CD14-positive monocyte (primary cell): Measurements from ENCODE around the gene LARP4B. TPM values are rescaled to one million over a fixed set of nuclear protein-coding genes. Genes with fewer than 3 reads are reported as not detected.

Source experiments
- DNase-seq, 3 donors: peaks; one replicate each; pipeline ENCODE4 v3.0.0-alpha.2; 2011 to 2022
- H2AFZ ChIP-seq: 2 replicates; pipeline ENCODE4 v1.6.0; 2012; ENCODE audit warnings: mild to moderate bottlenecking, low read depth, low read length, inconsistent platforms; ENCODE audit not compliant: insufficient read depth, poor library complexity, severe bottlenecking
- H3K27ac ChIP-seq, 2 donors: 1 replicate in 1 of 2; 2 replicates in 1 of 2; pipeline ENCODE4 v1.5.1; 2012 to 2013; ENCODE audit warnings: low read length in 2 of 2, control low read depth in 1 of 2, inconsistent platforms in 1 of 2, low read depth in 1 of 2, mild to moderate bottlenecking in 1 of 2
- H3K27me3 ChIP-seq, 2 donors: one replicate each; pipeline versions ENCODE4 v1.6.0 to v1.6.1; 2011 to 2013; ENCODE audit warnings: low read length in 2 of 2; ENCODE audit not compliant: control insufficient read depth in 2 of 2, insufficient read depth in 2 of 2
- H3K36me3 ChIP-seq, 2 donors: replicated peaks in 1 of 2; 1 replicate in 1 of 2; 2 replicates in 1 of 2; pipeline versions ENCODE4 v1.5.1 to v1.6.1; 2012 to 2013; ENCODE audit warnings: low read length in 2 of 2, control low read depth in 1 of 2, inconsistent platforms in 1 of 2, mild to moderate bottlenecking in 1 of 2; ENCODE audit not compliant: insufficient read depth in 2 of 2, control insufficient read depth in 1 of 2
- H3K4me1 ChIP-seq, 2 donors: 1 replicate in 1 of 2; 2 replicates in 1 of 2; pipeline versions ENCODE4 v1.5.1 to v1.6.1; 2012 to 2013; ENCODE audit warnings: low read length in 2 of 2, control low read depth in 1 of 2, inconsistent platforms in 1 of 2, mild to moderate bottlenecking in 1 of 2, moderate library complexity in 1 of 2; ENCODE audit not compliant: insufficient read depth in 2 of 2, control insufficient read depth in 1 of 2
- H3K4me2 ChIP-seq: replicated peaks from 2 replicates; pipeline ENCODE3; 2012; ENCODE audit warnings: low read length, moderate library complexity, mild to moderate bottlenecking; ENCODE audit not compliant: poor library complexity, severe bottlenecking; ENCODE audit errors: extremely low read depth
- H3K4me3 ChIP-seq, 3 experiments: fragments of 200-600 bp in 1 of 3; sonication (generic) in 1 of 3; replicated peaks in 1 of 3; 1 replicate in 2 of 3; 2 replicates in 1 of 3; pipeline ENCODE4 v1.5.1; 2011 to 2013; ENCODE audit warnings: low read length in 3 of 3, mild to moderate bottlenecking in 3 of 3, control low read depth in 2 of 3, low read depth in 2 of 3, inconsistent platforms in 1 of 3, moderate library complexity in 1 of 3
- H3K79me2 ChIP-seq: 2 replicates; pipeline ENCODE4 v1.6.0; 2012; ENCODE audit warnings: mild to moderate bottlenecking, control low read depth, inconsistent platforms, low read length, moderate library complexity; ENCODE audit not compliant: insufficient read depth
- H3K9ac ChIP-seq: 2 replicates; pipeline ENCODE4 v1.6.0; 2017; ENCODE audit warnings: low read length, mild to moderate bottlenecking; ENCODE audit not compliant: insufficient read depth, poor library complexity, severe bottlenecking
- H3K9me3 ChIP-seq, 2 donors: replicated peaks in 1 of 2; 1 replicate in 1 of 2; 2 replicates in 1 of 2; pipeline versions ENCODE4 v1.5.1 to v1.6.1; 2012 to 2013; ENCODE audit warnings: low read length in 2 of 2, control low read depth in 1 of 2; ENCODE audit not compliant: control insufficient read depth in 1 of 2, insufficient read depth in 1 of 2
- H4K20me1 ChIP-seq: 2 replicates; pipeline ENCODE4 v1.6.0; 2012; ENCODE audit warnings: mild to moderate bottlenecking, low read length, control low read depth, moderate library complexity; ENCODE audit not compliant: insufficient read depth
- H3K27ac Mint-ChIP-seq, 7 donors: one replicate each; pipeline ENCODE4 v1.8.0; 2020; ENCODE audit warnings: mild to moderate bottlenecking in 7 of 7, mixed read lengths in 7 of 7, moderate library complexity in 6 of 7, inconsistent platforms in 2 of 7
- H3K27me3 Mint-ChIP-seq, 3 donors: one replicate each; pipeline ENCODE4 v1.8.0; 2021 to 2022; ENCODE audit warnings: low read depth in 3 of 3, mild to moderate bottlenecking in 3 of 3, mixed read lengths in 3 of 3, moderate library complexity in 3 of 3, inconsistent platforms in 1 of 3
- H3K36me3 Mint-ChIP-seq, 2 donors: one replicate each; pipeline ENCODE4 v1.8.0; 2020; ENCODE audit warnings: mixed read lengths in 2 of 2, inconsistent platforms in 1 of 2, mild to moderate bottlenecking in 1 of 2
- H3K4me1 Mint-ChIP-seq: one replicate; pipeline ENCODE4 v1.8.0; 2020; ENCODE audit warnings: mild to moderate bottlenecking, mixed read lengths
- H3K4me3 Mint-ChIP-seq, 2 donors: one replicate each; pipeline ENCODE4 v1.8.0; 2020; ENCODE audit warnings: mild to moderate bottlenecking in 2 of 2, mixed read lengths in 2 of 2, moderate library complexity in 1 of 2
- H3K9me3 Mint-ChIP-seq, 7 donors: one replicate each; pipeline ENCODE4 v1.8.0; 2020 to 2022; ENCODE audit warnings: mixed read lengths in 7 of 7, mild to moderate bottlenecking in 6 of 7, moderate library complexity in 6 of 7, inconsistent platforms in 2 of 7
- CTCF ChIP-seq: fragments of 200-600 bp; IDR thresholded peaks from one replicate; pipeline ENCODE4 v1.8.0; 2022; ENCODE audit warnings: antibody characterized with exemption, mild to moderate bottlenecking
- WGBS: methylation state at CpG from one replicate; pipeline ENCODE4 v1.1.5; 2013; ENCODE audit warnings: missing lambda C conversion rate; ENCODE audit not compliant: insufficient coverage; 5-methylcytosine and 5-hydroxymethylcytosine counted together
- intact Hi-C, 2 donors: fragments of 100-400 bp; cut with micrococcal nuclease; formaldehyde crosslinking; loops; one replicate each; pipeline versions ENCODE4 v1.15.0 to v1.15.1; 2023
- polyA plus RNA-seq, 3 donors: library from polyadenylated mRNA; depleted of rRNA in 1 of 3; unstranded in 2 of 3; stranded (reverse) in 1 of 3; fragments of 300-500 nt in 2 of 3; fragments of >200 nt in 1 of 3; fragmentation: Illumina TruSeq in 2 of 3; gene quantifications; 1 replicate in 2 of 3; 2 replicates in 1 of 3; pipeline ENCODE4 v1.2.3, GENCODE V29; 2012 to 2021

The LARP4B gene
- polyA plus RNA-seq, 3 donors, result 17.2 to 52.3 (median 33.0) TPM

- no peak overlapping the region for H3K9ac ChIP-seq
- no peaks in the 10 kb centered on the region for H3K4me1 Mint-ChIP-seq
- intact Hi-C loops, result no loop called here
- H3K4me3 Mint-ChIP-seq, result no peak overlapping the region
- H3K36me3 Mint-ChIP-seq, result peaks cover 67 to 78% of the 10 kb centered on the region in 2 donors
- H3K27ac Mint-ChIP-seq, result peak overlapping the region in 3 of 7 donors; percentile 6 to 66 (median 34)
- no peak overlapping the region for H3K27ac ChIP-seq
- peaks cover 0 to 3% (median 0%) of the 10 kb centered on the region in 3 donors for H3K27me3 Mint-ChIP-seq
- no peak overlapping the region for H3K4me2 ChIP-seq
- peaks cover 92% of the 10 kb centered on the region for H4K20me1 ChIP-seq
- no peaks in the 10 kb centered on the region for H3K9me3 ChIP-seq
- peaks cover 66 to 95% of the 10 kb centered on the region in 2 donors for H3K36me3 ChIP-seq
- no peaks in the 10 kb centered on the region for H3K4me1 ChIP-seq
- WGBS, result 98% methylated on average over 8 of the region's 8 CpGs
- peaks cover 59% of the 10 kb centered on the region for H3K79me2 ChIP-seq
- no peaks in the 10 kb centered on the region for H3K27me3 ChIP-seq
- peaks cover 0 to 3% (median 0%) of the 10 kb centered on the region in 7 donors for H3K9me3 Mint-ChIP-seq
- H3K4me3 ChIP-seq, result no peak overlapping the region
- H2AFZ ChIP-seq, result no peak overlapping the region
- no peak for TF ChIP-seq CTCF
- DNase-seq, result no peak
Measured at GRCh38 chr10:865257-865656, 66.2 kb downstream of the LARP4B start.

- no peak overlapping the region for H2AFZ ChIP-seq
- no peaks in the 10 kb centered on the region for H3K9me3 ChIP-seq
- DNase-seq, result no peak
- TF ChIP-seq CTCF, result no peak
- 100% methylated on average over 1 of the region's 4 CpGs for WGBS
- peaks cover 78 to 100% of the 10 kb centered on the region in 2 donors for H3K36me3 ChIP-seq
- H3K27me3 ChIP-seq, result no peaks in the 10 kb centered on the region
- Mint-ChIP-seq H3K9me3 (peaks cover 0 to 3% (median 0%) of the 10 kb centered on the region in 7 donors), H3K36me3 (peaks cover 76 to 94% of the 10 kb centered on the region in 2 donors), H3K4me3 (no peak overlapping the region), H3K27ac (no peak overlapping the region), H3K4me1 (peaks cover 4% of the 10 kb centered on the region), H3K27me3 (peaks cover 0 to 3% (median 0%) of the 10 kb centered on the region in 3 donors)
- peaks cover 94% of the 10 kb centered on the region for H4K20me1 ChIP-seq
- no peaks in the 10 kb centered on the region for H3K4me1 ChIP-seq
- H3K4me3 ChIP-seq, result no peak overlapping the region
- intact Hi-C loops, result no loop called here
- H3K4me2 ChIP-seq, result no peak overlapping the region
- no peak overlapping the region for H3K27ac ChIP-seq
- no peak overlapping the region for H3K9ac ChIP-seq
- H3K79me2 ChIP-seq, result peaks cover 46% of the 10 kb centered on the region
Measured at GRCh38 chr10:860519-860918, 71.0 kb downstream of the LARP4B start.
